Activated CD4-positive, alpha-beta T cell treated with anti-CD3 and anti-CD28 coated beads for 1 hour (primary cell): ENCODE data around the gene KRT15.

Experiments used
- DNase-seq: peaks from one replicate; pipeline ENCODE4 v3.0.0-alpha.2; 2020

KRT15 gene

GRCh38 chr17:41503202-41503601, 15.5 kb downstream of the KRT15 start:
- no peak for DNase-seq

GRCh38 chr17:41500131-41500911, 18.4 kb downstream of the KRT15 start:
- DNase-seq, result no peak

GRCh38 chr17:41499714-41500113, 19.0 kb downstream of the KRT15 start:
- DNase-seq, result no peak

GRCh38 chr17:41498276-41498675, 20.4 kb downstream of the KRT15 start:
- no peak for DNase-seq

GRCh38 chr17:41496803-41497484, 21.7 kb downstream of the KRT15 start:
- DNase-seq, result peak; percentile 15

GRCh38 chr17:41494524-41494923, 24.2 kb downstream of the KRT15 start:
- DNase-seq, result no peak

GRCh38 chr17:41492771-41493170, 25.9 kb downstream of the KRT15 start:
- no peak for DNase-seq

GRCh38 chr17:41492351-41492750, 26.3 kb downstream of the KRT15 start:
- no peak for DNase-seq

- no peak for DNase-seq
Measured at GRCh38 chr17:41491476-41491875, 27.2 kb downstream of the KRT15 start.

- no peak for DNase-seq
Measured at GRCh38 chr17:41490000-41490990, 28.4 kb downstream of the KRT15 start.

GRCh38 chr17:41489531-41489930, 29.2 kb downstream of the KRT15 start, which contains the start of gene KRT36:
TSS of gene KRT36 (minus strand) at chr17:41489910. CDS start at chr17:41489864, 46 bp downstream.
- no peak for DNase-seq

- no peak for DNase-seq
Measured at GRCh38 chr17:41486809-41487530, 31.7 kb downstream of the KRT15 start.

- DNase-seq, result no peak
Measured at GRCh38 chr17:41486316-41486715, 32.4 kb downstream of the KRT15 start.

- DNase-seq, result no peak
Measured at GRCh38 chr17:41484920-41485904, 33.5 kb downstream of the KRT15 start.

GRCh38 chr17:41483991-41484826, 34.5 kb downstream of the KRT15 start:
- DNase-seq, result no peak

GRCh38 chr17:41483531-41483930, 35.2 kb downstream of the KRT15 start:
- DNase-seq, result no peak

GRCh38 chr17:41481036-41481435, 37.7 kb downstream of the KRT15 start, which contains the start of gene KRT35:
TSS of gene KRT35 (minus strand) at chr17:41481151. CDS start at chr17:41481097, 54 bp downstream.
- DNase-seq, result no peak

GRCh38 chr17:41480581-41480980, 38.1 kb downstream of the KRT15 start:
- no peak for DNase-seq

GRCh38 chr17:41480136-41480535, 38.6 kb downstream of the KRT15 start:
- no peak for DNase-seq

GRCh38 chr17:41478237-41478636, 40.5 kb downstream of the KRT15 start:
- no peak for DNase-seq
